ENCODE results near the gene HLA-DOB. TPM values are rescaled to one million over a fixed set of nuclear protein-coding genes. Genes with fewer than 3 reads are reported as not detected.

Gene HLA-DOB
- total RNA-seq, 1 experiment from 2014 or later: 0.64 TPM

DNA sequence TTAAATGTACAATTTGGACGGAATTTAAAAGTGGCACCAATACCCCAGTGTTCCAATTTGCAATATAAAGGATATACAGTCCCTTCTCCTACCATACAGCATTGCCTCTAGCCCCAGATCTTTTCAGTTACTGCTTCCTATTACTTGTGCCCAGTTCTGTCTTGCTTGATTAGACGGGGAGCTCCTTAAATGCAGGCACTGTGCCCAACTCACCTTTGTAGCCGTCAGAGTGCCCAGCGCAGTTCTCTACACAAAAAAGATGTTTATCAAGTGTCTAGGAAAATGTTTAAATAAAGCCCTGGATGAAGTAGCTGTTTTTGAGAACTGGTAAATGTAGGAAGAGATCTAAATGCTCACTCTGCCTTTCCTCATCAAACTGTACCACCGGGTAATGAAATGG lies 14.1 kb upstream of the HLA-DOB start:
- POLR2A ChIA-PET: no interaction called here

DNA sequence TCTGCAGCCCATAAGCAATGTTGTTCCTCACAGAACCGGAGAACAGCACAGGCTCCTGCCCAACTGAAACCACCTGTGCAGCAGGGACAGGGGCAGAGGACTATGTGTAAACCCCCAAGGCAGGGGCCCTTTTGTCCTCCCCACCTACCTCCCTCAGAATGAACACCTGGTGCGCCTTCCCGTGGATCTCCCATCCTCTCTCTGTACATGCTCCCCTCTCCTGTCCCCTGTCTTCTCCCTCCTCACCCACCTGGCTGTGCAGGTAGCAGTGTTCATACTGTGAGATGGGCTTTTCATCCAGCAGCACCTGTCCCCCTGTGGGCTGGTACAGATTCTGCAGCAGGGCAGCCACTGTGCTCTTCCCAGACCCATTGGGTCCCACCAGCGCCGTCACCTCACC lies 13.2 kb upstream of the HLA-DOB start:
- intact Hi-C loops (cut with micrococcal nuclease): no loop called here
- Histone ChIP-seq H2AFZ (ENCODE audit: low read depth, low read length, poor library complexity, severe bottlenecking) (no peak overlapping the region), H3K9me3 (ENCODE audit: control insufficient read depth in 1 of 2, insufficient read depth in 1 of 2, low read depth in 1 of 2, low read length in 2 of 2) (no peaks in the 10 kb centered on the region), H3K36me3 (ENCODE audit: control insufficient read depth in 1 of 2, insufficient read depth in 2 of 2, low read length in 2 of 2) (peaks cover 12 to 46% of the 10 kb centered on the region in 2 experiments; a peak in 2 of 4 replicates), H4K20me1 (ENCODE audit: insufficient read depth) (no peaks in the 10 kb centered on the region), H3K27me3 (ENCODE audit: insufficient read depth, low read length) (no peaks in the 10 kb centered on the region), H3K9ac (ENCODE audit: low read length) (no peak overlapping the region), H3K4me2 (ENCODE audit: low read length) (no peak overlapping the region), H3K4me3 (replicated peaks in 1 of 2; ENCODE audit: low read depth in 1 of 2, low read length in 2 of 2) (no peak overlapping the region), H3K27ac (ENCODE audit: low read depth, low read length) (no peak overlapping the region), H3K79me2 (ENCODE audit: insufficient read depth, low read length) (no peaks in the 10 kb centered on the region), H3K9me2 (ENCODE audit: insufficient read depth) (no peaks in the 10 kb centered on the region), H3K4me1 (ENCODE audit: control insufficient read depth in 1 of 2, insufficient read depth in 2 of 2, low read length in 2 of 2) (no peaks in the 10 kb centered on the region)
- CTCF ChIA-PET: no interaction called here
- RAD21 ChIA-PET (ENCODE audit: low non-redundant PET in 1 of 2, low total read pairs in 2 of 2, uncharacterized antibody in 2 of 2, unreplicated experiment in 2 of 2): no interaction called here
- BruUV-seq (replicated peaks): no TSS peak
- no peak for DNase-seq (ENCODE audit: low read depth, low spot score)
- POLR2A ChIA-PET: no interaction called here
- no peak for ATAC-seq
- TF ChIP-seq, protein P1, sequence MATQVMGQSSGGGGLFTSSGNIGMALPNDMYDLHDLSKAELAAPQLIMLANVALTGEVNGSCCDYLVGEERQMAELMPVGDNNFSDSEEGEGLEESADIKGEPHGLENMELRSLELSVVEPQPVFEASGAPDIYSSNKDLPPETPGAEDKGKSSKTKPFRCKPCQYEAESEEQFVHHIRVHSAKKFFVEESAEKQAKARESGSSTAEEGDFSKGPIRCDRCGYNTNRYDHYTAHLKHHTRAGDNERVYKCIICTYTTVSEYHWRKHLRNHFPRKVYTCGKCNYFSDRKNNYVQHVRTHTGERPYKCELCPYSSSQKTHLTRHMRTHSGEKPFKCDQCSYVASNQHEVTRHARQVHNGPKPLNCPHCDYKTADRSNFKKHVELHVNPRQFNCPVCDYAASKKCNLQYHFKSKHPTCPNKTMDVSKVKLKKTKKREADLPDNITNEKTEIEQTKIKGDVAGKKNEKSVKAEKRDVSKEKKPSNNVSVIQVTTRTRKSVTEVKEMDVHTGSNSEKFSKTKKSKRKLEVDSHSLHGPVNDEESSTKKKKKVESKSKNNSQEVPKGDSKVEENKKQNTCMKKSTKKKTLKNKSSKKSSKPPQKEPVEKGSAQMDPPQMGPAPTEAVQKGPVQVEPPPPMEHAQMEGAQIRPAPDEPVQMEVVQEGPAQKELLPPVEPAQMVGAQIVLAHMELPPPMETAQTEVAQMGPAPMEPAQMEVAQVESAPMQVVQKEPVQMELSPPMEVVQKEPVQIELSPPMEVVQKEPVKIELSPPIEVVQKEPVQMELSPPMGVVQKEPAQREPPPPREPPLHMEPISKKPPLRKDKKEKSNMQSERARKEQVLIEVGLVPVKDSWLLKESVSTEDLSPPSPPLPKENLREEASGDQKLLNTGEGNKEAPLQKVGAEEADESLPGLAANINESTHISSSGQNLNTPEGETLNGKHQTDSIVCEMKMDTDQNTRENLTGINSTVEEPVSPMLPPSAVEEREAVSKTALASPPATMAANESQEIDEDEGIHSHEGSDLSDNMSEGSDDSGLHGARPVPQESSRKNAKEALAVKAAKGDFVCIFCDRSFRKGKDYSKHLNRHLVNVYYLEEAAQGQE (IDR thresholded peaks at IDR 0.05; ENCODE audit: low read depth): no peak
- TF ChIP-seq YY1 (IDR thresholded peaks at IDR 0.05; ENCODE audit: extremely low read depth, insufficient replicate concordance, low read depth, low read length) (no peak), CEBPB (IDR thresholded peaks at IDR 0.05; ENCODE audit: low read depth) (no peak), ZFX (IDR thresholded peaks at IDR 0.05) (no peak), CBX3 (IDR thresholded peaks at IDR 0.05; ENCODE audit: low read depth) (no peak)
- TF ChIP-seq, protein P2, sequence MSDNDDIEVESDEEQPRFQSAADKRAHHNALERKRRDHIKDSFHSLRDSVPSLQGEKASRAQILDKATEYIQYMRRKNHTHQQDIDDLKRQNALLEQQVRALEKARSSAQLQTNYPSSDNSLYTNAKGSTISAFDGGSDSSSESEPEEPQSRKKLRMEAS (IDR thresholded peaks at IDR 0.05): no peak
- TF ChIP-seq, protein P3, sequence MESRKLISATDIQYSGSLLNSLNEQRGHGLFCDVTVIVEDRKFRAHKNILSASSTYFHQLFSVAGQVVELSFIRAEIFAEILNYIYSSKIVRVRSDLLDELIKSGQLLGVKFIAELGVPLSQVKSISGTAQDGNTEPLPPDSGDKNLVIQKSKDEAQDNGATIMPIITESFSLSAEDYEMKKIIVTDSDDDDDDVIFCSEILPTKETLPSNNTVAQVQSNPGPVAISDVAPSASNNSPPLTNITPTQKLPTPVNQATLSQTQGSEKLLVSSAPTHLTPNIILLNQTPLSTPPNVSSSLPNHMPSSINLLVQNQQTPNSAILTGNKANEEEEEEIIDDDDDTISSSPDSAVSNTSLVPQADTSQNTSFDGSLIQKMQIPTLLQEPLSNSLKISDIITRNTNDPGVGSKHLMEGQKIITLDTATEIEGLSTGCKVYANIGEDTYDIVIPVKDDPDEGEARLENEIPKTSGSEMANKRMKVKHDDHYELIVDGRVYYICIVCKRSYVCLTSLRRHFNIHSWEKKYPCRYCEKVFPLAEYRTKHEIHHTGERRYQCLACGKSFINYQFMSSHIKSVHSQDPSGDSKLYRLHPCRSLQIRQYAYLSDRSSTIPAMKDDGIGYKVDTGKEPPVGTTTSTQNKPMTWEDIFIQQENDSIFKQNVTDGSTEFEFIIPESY (IDR thresholded peaks at IDR 0.05; ENCODE audit: extremely low read depth, insufficient replicate concordance, low read length): no peak

More for the DNA sequence above, 14.1 kb upstream of the HLA-DOB start:
- Histone ChIP-seq H3K36me3 (ENCODE audit: control insufficient read depth in 1 of 2, insufficient read depth in 2 of 2, low read length in 2 of 2) (peaks cover 12 to 50% of the 10 kb centered on the region in 2 experiments; a peak in 2 of 4 replicates), H4K20me1 (ENCODE audit: insufficient read depth) (no peaks in the 10 kb centered on the region), H3K9me3 (ENCODE audit: control insufficient read depth in 1 of 2, insufficient read depth in 1 of 2, low read depth in 1 of 2, low read length in 2 of 2) (no peaks in the 10 kb centered on the region), H3K4me3 (replicated peaks in 1 of 2; ENCODE audit: low read depth in 1 of 2, low read length in 2 of 2) (no peak overlapping the region), H3K4me2 (ENCODE audit: low read length) (no peak overlapping the region), H2AFZ (ENCODE audit: low read depth, low read length, poor library complexity, severe bottlenecking) (no peak overlapping the region), H3K9me2 (ENCODE audit: insufficient read depth) (no peaks in the 10 kb centered on the region), H3K4me1 (ENCODE audit: control insufficient read depth in 1 of 2, insufficient read depth in 2 of 2, low read length in 2 of 2) (no peaks in the 10 kb centered on the region), H3K27ac (ENCODE audit: low read depth, low read length) (no peak overlapping the region), H3K27me3 (ENCODE audit: insufficient read depth, low read length) (no peaks in the 10 kb centered on the region), H3K9ac (ENCODE audit: low read length) (no peak overlapping the region), H3K79me2 (ENCODE audit: insufficient read depth, low read length) (no peaks in the 10 kb centered on the region)
- CTCF ChIA-PET: interaction anchor here (0.8 kb wide), 1 partner anchor 30 kb away, joined by 3 read pairs; no protein-coding TSS in a partner anchor
- DNase-seq (ENCODE audit: low read depth, low spot score) (no peak), ATAC-seq (no peak)
- no peak for TF ChIP-seq ZFX (IDR thresholded peaks at IDR 0.05)
- TF ChIP-seq, protein P1 (IDR thresholded peaks at IDR 0.05; ENCODE audit: low read depth): no peak
- no TSS peak for BruUV-seq (replicated peaks)
- intact Hi-C loops (cut with micrococcal nuclease): no loop called here
- RAD21 ChIA-PET (ENCODE audit: low non-redundant PET in 1 of 2, low total read pairs in 2 of 2, uncharacterized antibody in 2 of 2, unreplicated experiment in 2 of 2): no interaction called here
